Measurements from ENCODE around the gene OXA1L. TPM values are rescaled to one million over a fixed set of nuclear protein-coding genes. Genes with fewer than 3 reads are reported as not detected.
A peak's percentile ranks its signal among the peaks of the same experiment; 100 is the strongest.

Gene OXA1L
- total and polyA plus RNA-seq, 2 of the 13 experiments (the other 11 are each of a cell fraction or from before 2014, with no cell fraction given) = 230 to 589 TPM

DNA sequence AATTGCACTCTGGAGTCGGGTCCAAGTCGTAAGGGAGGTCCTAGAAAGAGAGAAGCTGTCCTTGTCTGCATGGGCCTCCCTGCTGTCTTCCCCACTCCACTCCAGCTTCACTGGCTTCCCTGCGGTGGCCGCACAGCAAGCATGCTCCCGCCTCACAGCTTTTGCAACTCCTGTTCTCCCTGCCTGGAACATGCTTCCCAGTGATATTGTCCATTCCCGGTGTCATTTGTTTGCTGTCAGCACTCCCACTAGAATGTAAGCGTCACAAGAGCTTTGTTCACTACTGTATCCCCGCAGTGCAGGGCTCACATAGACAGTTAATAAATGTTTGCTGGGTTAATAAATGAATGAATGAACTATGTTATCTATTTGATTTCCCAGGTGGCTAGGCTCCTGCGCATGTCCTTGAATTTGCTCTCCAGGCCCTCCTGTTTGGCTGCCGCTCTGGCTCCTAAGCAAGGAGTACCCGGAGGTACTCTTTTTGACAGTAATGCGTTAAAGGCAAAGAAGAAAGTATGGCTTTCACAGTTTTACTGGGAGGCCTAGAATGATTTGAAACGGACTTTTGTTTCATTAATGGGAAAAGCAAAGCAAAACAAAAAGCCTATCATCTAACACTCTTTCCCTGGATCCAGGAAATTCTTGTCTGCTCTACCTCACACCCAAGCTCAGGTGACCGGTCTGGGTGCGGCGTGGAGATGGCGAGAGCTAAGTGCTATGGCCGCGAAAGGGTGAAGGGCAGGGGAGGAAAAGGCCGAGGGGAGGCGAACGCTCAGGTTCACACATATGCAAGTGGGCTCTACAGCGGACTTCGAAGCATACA lies 54.9 kb downstream of the OXA1L start (continued):
- TF ChIP-seq, protein P1, sequence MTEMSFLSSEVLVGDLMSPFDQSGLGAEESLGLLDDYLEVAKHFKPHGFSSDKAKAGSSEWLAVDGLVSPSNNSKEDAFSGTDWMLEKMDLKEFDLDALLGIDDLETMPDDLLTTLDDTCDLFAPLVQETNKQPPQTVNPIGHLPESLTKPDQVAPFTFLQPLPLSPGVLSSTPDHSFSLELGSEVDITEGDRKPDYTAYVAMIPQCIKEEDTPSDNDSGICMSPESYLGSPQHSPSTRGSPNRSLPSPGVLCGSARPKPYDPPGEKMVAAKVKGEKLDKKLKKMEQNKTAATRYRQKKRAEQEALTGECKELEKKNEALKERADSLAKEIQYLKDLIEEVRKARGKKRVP (CRISPR knock-in tag; IDR thresholded peaks at IDR 0.05) = peak in 1 of 2 experiments; percentile 62; a peak in 2 of 4 replicates
- TF ChIP-seq, protein P2, sequence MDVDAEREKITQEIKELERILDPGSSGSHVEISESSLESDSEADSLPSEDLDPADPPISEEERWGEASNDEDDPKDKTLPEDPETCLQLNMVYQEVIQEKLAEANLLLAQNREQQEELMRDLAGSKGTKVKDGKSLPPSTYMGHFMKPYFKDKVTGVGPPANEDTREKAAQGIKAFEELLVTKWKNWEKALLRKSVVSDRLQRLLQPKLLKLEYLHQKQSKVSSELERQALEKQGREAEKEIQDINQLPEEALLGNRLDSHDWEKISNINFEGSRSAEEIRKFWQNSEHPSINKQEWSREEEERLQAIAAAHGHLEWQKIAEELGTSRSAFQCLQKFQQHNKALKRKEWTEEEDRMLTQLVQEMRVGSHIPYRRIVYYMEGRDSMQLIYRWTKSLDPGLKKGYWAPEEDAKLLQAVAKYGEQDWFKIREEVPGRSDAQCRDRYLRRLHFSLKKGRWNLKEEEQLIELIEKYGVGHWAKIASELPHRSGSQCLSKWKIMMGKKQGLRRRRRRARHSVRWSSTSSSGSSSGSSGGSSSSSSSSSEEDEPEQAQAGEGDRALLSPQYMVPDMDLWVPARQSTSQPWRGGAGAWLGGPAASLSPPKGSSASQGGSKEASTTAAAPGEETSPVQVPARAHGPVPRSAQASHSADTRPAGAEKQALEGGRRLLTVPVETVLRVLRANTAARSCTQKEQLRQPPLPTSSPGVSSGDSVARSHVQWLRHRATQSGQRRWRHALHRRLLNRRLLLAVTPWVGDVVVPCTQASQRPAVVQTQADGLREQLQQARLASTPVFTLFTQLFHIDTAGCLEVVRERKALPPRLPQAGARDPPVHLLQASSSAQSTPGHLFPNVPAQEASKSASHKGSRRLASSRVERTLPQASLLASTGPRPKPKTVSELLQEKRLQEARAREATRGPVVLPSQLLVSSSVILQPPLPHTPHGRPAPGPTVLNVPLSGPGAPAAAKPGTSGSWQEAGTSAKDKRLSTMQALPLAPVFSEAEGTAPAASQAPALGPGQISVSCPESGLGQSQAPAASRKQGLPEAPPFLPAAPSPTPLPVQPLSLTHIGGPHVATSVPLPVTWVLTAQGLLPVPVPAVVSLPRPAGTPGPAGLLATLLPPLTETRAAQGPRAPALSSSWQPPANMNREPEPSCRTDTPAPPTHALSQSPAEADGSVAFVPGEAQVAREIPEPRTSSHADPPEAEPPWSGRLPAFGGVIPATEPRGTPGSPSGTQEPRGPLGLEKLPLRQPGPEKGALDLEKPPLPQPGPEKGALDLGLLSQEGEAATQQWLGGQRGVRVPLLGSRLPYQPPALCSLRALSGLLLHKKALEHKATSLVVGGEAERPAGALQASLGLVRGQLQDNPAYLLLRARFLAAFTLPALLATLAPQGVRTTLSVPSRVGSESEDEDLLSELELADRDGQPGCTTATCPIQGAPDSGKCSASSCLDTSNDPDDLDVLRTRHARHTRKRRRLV (CRISPR knock-in tag; IDR thresholded peaks at IDR 0.05) = no peak
- no peak for TF ChIP-seq ZNF749 (CRISPR knock-in tag; IDR thresholded peaks at IDR 0.05; ENCODE audit: borderline replicate concordance)
- TF ChIP-seq ZZZ3 (CRISPR knock-in tag; IDR thresholded peaks at IDR 0.05; ENCODE audit: borderline replicate concordance) = peak; percentile 57; the same call in 1 of the 2 replicates
- TF ChIP-seq ZNF383 (CRISPR knock-in tag; IDR thresholded peaks at IDR 0.05; ENCODE audit: borderline replicate concordance) = no peak
- no peak for TF ChIP-seq RBM22 (optimal IDR thresholded peaks at IDR 0.05; ENCODE audit: low read length)
- TF ChIP-seq, protein P3, sequence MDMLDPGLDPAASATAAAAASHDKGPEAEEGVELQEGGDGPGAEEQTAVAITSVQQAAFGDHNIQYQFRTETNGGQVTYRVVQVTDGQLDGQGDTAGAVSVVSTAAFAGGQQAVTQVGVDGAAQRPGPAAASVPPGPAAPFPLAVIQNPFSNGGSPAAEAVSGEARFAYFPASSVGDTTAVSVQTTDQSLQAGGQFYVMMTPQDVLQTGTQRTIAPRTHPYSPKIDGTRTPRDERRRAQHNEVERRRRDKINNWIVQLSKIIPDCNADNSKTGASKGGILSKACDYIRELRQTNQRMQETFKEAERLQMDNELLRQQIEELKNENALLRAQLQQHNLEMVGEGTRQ (IDR thresholded peaks at IDR 0.05; ENCODE audit: low read depth, low read length) = no peak
- TF ChIP-seq, protein P3 (CRISPR knock-in tag; IDR thresholded peaks at IDR 0.05; ENCODE audit: borderline replicate concordance) = no peak
- peak; percentile 36 for TF ChIP-seq CCAR2 (optimal IDR thresholded peaks at IDR 0.05; ENCODE audit: low read depth, low read length)
- TF ChIP-seq MBNL3 (CRISPR knock-in tag; conservative IDR thresholded peaks at IDR 0.05) = no peak
- no peak for TF ChIP-seq POLR2G (IDR thresholded peaks at IDR 0.05; ENCODE audit: low read depth, low read length)
- TF ChIP-seq NR2F1 (CRISPR knock-in tag; IDR thresholded peaks at IDR 0.05) = no peak
- peak; percentile 83 for TF ChIP-seq ELF3 (CRISPR knock-in tag; IDR thresholded peaks at IDR 0.05)
- peak; percentile 72 for TF ChIP-seq RARA (CRISPR knock-in tag; IDR thresholded peaks at IDR 0.05)
- no peak for TF ChIP-seq NFIC (IDR thresholded peaks at IDR 0.05; ENCODE audit: low read length)
- no peak for TF ChIP-seq FOXP1 (IDR thresholded peaks at IDR 0.05)
- TF ChIP-seq FOXP1 (CRISPR knock-in tag; IDR thresholded peaks at IDR 0.05) = no peak
- TF ChIP-seq YY1 (IDR thresholded peaks at IDR 0.05; ENCODE audit: insufficient read depth, insufficient replicate concordance, low read depth, low read length) = peak; percentile 13
- TF ChIP-seq ZSCAN20 (CRISPR knock-in tag; IDR thresholded peaks at IDR 0.05; ENCODE audit: borderline replicate concordance) = no peak
- TF ChIP-seq, protein P4, sequence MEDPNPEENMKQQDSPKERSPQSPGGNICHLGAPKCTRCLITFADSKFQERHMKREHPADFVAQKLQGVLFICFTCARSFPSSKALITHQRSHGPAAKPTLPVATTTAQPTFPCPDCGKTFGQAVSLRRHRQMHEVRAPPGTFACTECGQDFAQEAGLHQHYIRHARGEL (CRISPR knock-in tag; IDR thresholded peaks at IDR 0.05) = no peak
- TF ChIP-seq DR1 (CRISPR knock-in tag; IDR thresholded peaks at IDR 0.05) = no peak
- TF ChIP-seq SMARCC2 (IDR thresholded peaks at IDR 0.05) = no peak

Measured in HepG2 (cell line).